SK-N-SH (cell line): ENCODE data around the gene WWOX. TPM values are rescaled to one million over a fixed set of nuclear protein-coding genes. Genes with fewer than 3 reads are reported as not detected.

ENCODE experiments used
- CTCF ChIA-PET: fragments of 300-600, 350-600 bp; formaldehyde crosslinking; extraction: SDS; loops from one replicate; lab custom pipeline; 2021; lab: Yijun Ruan, JAX
- POLR2A ChIA-PET: fragments of 350-600 bp; sonication (Branson Sonifier 250); formaldehyde crosslinking; extraction: SDS; loops from one replicate; lab custom pipeline; 2020; ENCODE audit warnings: antibody characterized with exemption, inconsistent platforms; lab: Yijun Ruan, JAX
- DNase-seq: peaks from one replicate; pipeline ENCODE4 v3.0.0; 2012
- H2AFZ ChIP-seq: fragments of 200-600 bp; sonication (generic); 2 replicates; pipeline ENCODE4 v1.8.1; 2016; ENCODE audit warnings: antibody characterized with exemption, mild to moderate bottlenecking, low read depth
- H3F3A ChIP-seq: fragments of 200-600 bp; sonication (generic); replicated peaks from 2 replicates; pipeline ENCODE3; 2016; ENCODE audit warnings: antibody characterized with exemption, mild to moderate bottlenecking; ENCODE audit not compliant: insufficient read depth
- H3K27ac ChIP-seq, 2 experiments: fragments of 200-500 bp in 1 of 2; fragments of 200-600 bp in 1 of 2; sonication (Bioruptor generic) in 1 of 2; sonication (generic), shearing (Covaris generic) in 1 of 2; 2 replicates each; pipeline versions ENCODE4 v1.5.1 to v1.6.1; 2014 to 2016; ENCODE audit warnings: low read depth in 2 of 2, inconsistent platforms in 1 of 2, low read length in 1 of 2, mild to moderate bottlenecking in 1 of 2, mixed read lengths in 1 of 2
- H3K27me3 ChIP-seq: fragments of 200-600 bp; sonication (generic), shearing (Covaris generic); 2 replicates; pipeline ENCODE4 v1.6.1; 2016; ENCODE audit warnings: mixed run types; ENCODE audit not compliant: insufficient read depth
- H3K36me3 ChIP-seq, 2 experiments: fragments of 200-500 bp in 1 of 2; fragments of 200-600 bp in 1 of 2; sonication (Bioruptor generic) in 1 of 2; sonication (generic) in 1 of 2; replicated peaks in 1 of 2; 2 replicates each; pipeline versions ENCODE3 to v1.5.1; 2014 to 2016; ENCODE audit warnings: low read length in 1 of 2, mild to moderate bottlenecking in 1 of 2; ENCODE audit not compliant: insufficient read depth in 2 of 2, control insufficient read depth in 1 of 2
- H3K4me1 ChIP-seq, 2 experiments: fragments of 200-500 bp in 1 of 2; fragments of 200-600 bp in 1 of 2; sonication (Bioruptor generic) in 1 of 2; sonication (generic), shearing (Covaris generic) in 1 of 2; 2 replicates each; pipeline versions ENCODE4 v1.5.1 to v1.6.1; 2014 to 2016; ENCODE audit warnings: low read depth in 1 of 2, low read length in 1 of 2, mixed run types in 1 of 2; ENCODE audit not compliant: insufficient read depth in 2 of 2, control insufficient read depth in 1 of 2
- H3K4me2 ChIP-seq: fragments of 200-600 bp; sonication (generic), shearing (Covaris generic); 2 replicates; pipeline ENCODE4 v1.6.1; 2017; ENCODE audit warnings: mixed run types
- H3K4me3 ChIP-seq, 2 experiments: fragments of 200-500 bp in 1 of 2; fragments of 200-600 bp in 1 of 2; sonication (Bioruptor generic) in 1 of 2; sonication (generic), shearing (Covaris generic) in 1 of 2; 2 replicates each; pipeline versions ENCODE4 v1.5.1 to v1.8.1; 2014 to 2016; ENCODE audit warnings: low read depth in 2 of 2, inconsistent platforms in 1 of 2, low read length in 1 of 2, mild to moderate bottlenecking in 1 of 2, mixed read lengths in 1 of 2, moderate library complexity in 1 of 2
- H3K79me2 ChIP-seq: fragments of 200-600 bp; sonication (generic); 2 replicates; pipeline ENCODE4 v1.8.1; 2017; ENCODE audit warnings: mild to moderate bottlenecking; ENCODE audit not compliant: insufficient read depth
- H3K9ac ChIP-seq: fragments of 200-600 bp; sonication (generic); 2 replicates; pipeline ENCODE4 v1.6.1; 2017; ENCODE audit warnings: mixed run types
- H3K9me2 ChIP-seq: fragments of 200-600 bp; sonication (generic); 2 replicates; pipeline ENCODE4 v1.6.1; 2017; ENCODE audit warnings: mixed run types
- H3K9me3 ChIP-seq: fragments of 200-600 bp; sonication (generic); 2 replicates; pipeline ENCODE4 v1.6.1; 2017; ENCODE audit warnings: mixed run types, mild to moderate bottlenecking, moderate library complexity
- H4K20me1 ChIP-seq: fragments of 200-600 bp; sonication (generic); 2 replicates; pipeline ENCODE4 v1.6.1; 2017; ENCODE audit warnings: mild to moderate bottlenecking, mixed run types; ENCODE audit not compliant: insufficient read depth
- EP300 ChIP-seq, 2 experiments: IDR thresholded peaks; 2 replicates each; pipeline versions ENCODE4 v1.4.0 to v1.6.1; 2012; ENCODE audit warnings: borderline replicate concordance in 1 of 2, low read depth in 1 of 2, low read length in 1 of 2
- EZH2phosphoT487 ChIP-seq: fragments of 200-600 bp; sonication (generic); IDR thresholded peaks from 2 replicates; pipeline ENCODE4 v1.6.1; 2017; ENCODE audit warnings: low read depth, mixed run types, mild to moderate bottlenecking, antibody characterized with exemption, moderate library complexity, borderline replicate concordance
- NFIC ChIP-seq: IDR thresholded peaks from 2 replicates; pipeline ENCODE4 v1.4.0; 2012; ENCODE audit warnings: borderline replicate concordance
- NRF1 ChIP-seq: IDR thresholded peaks from 2 replicates; pipeline ENCODE4 v1.6.1; 2012; ENCODE audit warnings: low read depth, mild to moderate bottlenecking, low read length
- RCOR1 ChIP-seq: fragments of 150-350 bp; IDR thresholded peaks from 2 replicates; pipeline ENCODE4 v1.6.1; 2017; ENCODE audit warnings: antibody characterized with exemption, low read length
- RFX5 ChIP-seq: IDR thresholded peaks from 2 replicates; pipeline ENCODE4 v1.6.1; 2012; ENCODE audit warnings: mild to moderate bottlenecking, improper control_type of control experiment, low read length
- SMC3 ChIP-seq: IDR thresholded peaks from 2 replicates; pipeline ENCODE4 v1.6.1; 2012; ENCODE audit warnings: low read depth, low read length, improper control_type of control experiment
- TAF1 ChIP-seq: IDR thresholded peaks from 2 replicates; pipeline ENCODE4 v1.6.1; 2012; ENCODE audit warnings: low read depth, mild to moderate bottlenecking, low read length, moderate library complexity, borderline replicate concordance
- TEAD4 ChIP-seq: IDR thresholded peaks from 2 replicates; pipeline ENCODE4 v1.4.0; 2012; ENCODE audit warnings: mild to moderate bottlenecking, borderline replicate concordance; ENCODE audit not compliant: insufficient read depth
- YY1 ChIP-seq: IDR thresholded peaks from 2 replicates; pipeline ENCODE4 v1.4.0; 2012; ENCODE audit warnings: low read depth, mild to moderate bottlenecking
- WGBS: methylation state at CpG from one replicate; pipeline ENCODE4 v1.1.6; 2017; ENCODE audit warnings: low lambda C conversion rate; 5-methylcytosine and 5-hydroxymethylcytosine counted together
- polyA plus RNA-seq, 3 experiments: library from polyadenylated mRNA; depleted of rRNA; stranded (reverse); fragments of >200 nt; gene quantifications; 2 replicates each; pipeline ENCODE4 v1.2.3, GENCODE V29; 2012
- TF ChIP-seq, protein P1 (sequence below): IDR thresholded peaks from 2 replicates; pipeline ENCODE4 v1.4.0; 2012; ENCODE audit warnings: low read depth
- TF ChIP-seq, protein P2 (sequence below): IDR thresholded peaks from 2 replicates; pipeline ENCODE4 v1.4.0; 2012; ENCODE audit warnings: low read depth, borderline replicate concordance
- TF ChIP-seq, protein P3 (sequence below): fragments of 150-350 bp; IDR thresholded peaks from 2 replicates; pipeline ENCODE4 v1.6.1; 2017; ENCODE audit warnings: antibody characterized with exemption, low read length, low read depth, borderline replicate concordance

The WWOX gene
- polyA plus RNA-seq, 1 of the 3 experiments (the other 2 are of a cell fraction) = 10.8 TPM

DNA sequence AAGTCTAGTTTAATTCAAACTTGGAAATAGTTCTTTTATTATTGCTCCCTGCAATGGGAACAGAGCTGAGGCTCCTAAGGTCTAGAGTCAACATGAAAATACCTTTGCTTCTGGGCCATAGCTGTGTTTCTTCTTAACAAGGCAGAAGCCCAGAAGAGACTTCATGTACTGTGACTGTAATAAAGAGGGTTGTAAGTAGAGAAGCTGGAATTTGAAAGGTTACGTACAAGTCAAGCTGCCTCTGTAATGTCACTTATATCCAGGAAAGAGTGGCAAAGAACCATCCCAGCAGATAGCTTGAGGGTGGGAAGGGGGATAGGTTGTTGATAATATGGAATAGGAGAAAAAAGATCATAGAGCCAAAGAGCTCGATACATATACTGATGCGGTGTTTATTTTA, 248.6 kb downstream of the WWOX start:
- Histone ChIP-seq H3K79me2 (no peaks in the 10 kb centered on the region), H3K9me2 (no peaks in the 10 kb centered on the region), H3K4me3 (no peak overlapping the region), H3K9ac (no peak overlapping the region), H3K27ac (no peak overlapping the region), H3K36me3 (no peaks in the 10 kb centered on the region), H3K27me3 (no peaks in the 10 kb centered on the region), H3K9me3 (no peaks in the 10 kb centered on the region; the same call in 1 of the 2 replicates), H3K4me1 (no peaks in the 10 kb centered on the region), H2AFZ (no peak overlapping the region), H3K4me2 (no peak overlapping the region), H3F3A (no peaks in the 10 kb centered on the region), H4K20me1 (no peaks in the 10 kb centered on the region)
- CTCF ChIA-PET = no interaction called here
- TF ChIP-seq, protein P1, sequence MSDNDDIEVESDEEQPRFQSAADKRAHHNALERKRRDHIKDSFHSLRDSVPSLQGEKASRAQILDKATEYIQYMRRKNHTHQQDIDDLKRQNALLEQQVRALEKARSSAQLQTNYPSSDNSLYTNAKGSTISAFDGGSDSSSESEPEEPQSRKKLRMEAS = no peak
- TF ChIP-seq, protein P2, sequence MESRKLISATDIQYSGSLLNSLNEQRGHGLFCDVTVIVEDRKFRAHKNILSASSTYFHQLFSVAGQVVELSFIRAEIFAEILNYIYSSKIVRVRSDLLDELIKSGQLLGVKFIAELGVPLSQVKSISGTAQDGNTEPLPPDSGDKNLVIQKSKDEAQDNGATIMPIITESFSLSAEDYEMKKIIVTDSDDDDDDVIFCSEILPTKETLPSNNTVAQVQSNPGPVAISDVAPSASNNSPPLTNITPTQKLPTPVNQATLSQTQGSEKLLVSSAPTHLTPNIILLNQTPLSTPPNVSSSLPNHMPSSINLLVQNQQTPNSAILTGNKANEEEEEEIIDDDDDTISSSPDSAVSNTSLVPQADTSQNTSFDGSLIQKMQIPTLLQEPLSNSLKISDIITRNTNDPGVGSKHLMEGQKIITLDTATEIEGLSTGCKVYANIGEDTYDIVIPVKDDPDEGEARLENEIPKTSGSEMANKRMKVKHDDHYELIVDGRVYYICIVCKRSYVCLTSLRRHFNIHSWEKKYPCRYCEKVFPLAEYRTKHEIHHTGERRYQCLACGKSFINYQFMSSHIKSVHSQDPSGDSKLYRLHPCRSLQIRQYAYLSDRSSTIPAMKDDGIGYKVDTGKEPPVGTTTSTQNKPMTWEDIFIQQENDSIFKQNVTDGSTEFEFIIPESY = no peak
- TF ChIP-seq TEAD4 (no peak), EP300 (IDR thresholded peaks at IDR 0.05; ENCODE audit: borderline replicate concordance in 1 of 2, low read depth in 1 of 2, low read length in 1 of 2) (no peak), YY1 (no peak), NRF1 (no peak)
- TF ChIP-seq, protein P3, sequence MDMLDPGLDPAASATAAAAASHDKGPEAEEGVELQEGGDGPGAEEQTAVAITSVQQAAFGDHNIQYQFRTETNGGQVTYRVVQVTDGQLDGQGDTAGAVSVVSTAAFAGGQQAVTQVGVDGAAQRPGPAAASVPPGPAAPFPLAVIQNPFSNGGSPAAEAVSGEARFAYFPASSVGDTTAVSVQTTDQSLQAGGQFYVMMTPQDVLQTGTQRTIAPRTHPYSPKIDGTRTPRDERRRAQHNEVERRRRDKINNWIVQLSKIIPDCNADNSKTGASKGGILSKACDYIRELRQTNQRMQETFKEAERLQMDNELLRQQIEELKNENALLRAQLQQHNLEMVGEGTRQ = no peak
- WGBS = 86% methylated on average over 3 of the region's 3 CpGs
- POLR2A ChIA-PET = no interaction called here
- DNase-seq = no peak

DNA sequence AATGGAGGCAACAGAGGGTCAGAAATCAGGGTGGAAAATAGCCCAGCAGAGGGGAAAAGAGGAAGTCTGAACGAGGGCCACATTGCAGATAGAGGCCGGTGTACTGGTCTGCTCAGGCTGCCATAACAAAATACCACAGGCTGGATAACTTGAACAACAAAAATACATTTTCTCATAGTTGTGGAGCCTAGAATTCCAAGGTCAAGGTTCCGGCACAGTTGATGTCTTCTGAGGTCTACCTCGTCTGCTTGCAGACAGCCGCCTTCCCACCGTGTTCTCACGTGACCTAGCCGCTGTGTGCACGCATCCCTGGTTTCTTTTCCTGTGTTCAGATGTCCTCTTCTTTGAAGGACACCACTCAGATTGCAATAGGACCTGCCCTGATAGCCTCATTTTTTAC, 249.4 kb downstream of the WWOX start:
- Histone ChIP-seq H3F3A (no peaks in the 10 kb centered on the region), H2AFZ (no peak overlapping the region), H3K4me1 (no peaks in the 10 kb centered on the region), H3K9ac (no peak overlapping the region), H3K9me3 (no peaks in the 10 kb centered on the region; the same call in 1 of the 2 replicates), H3K79me2 (no peaks in the 10 kb centered on the region), H4K20me1 (no peaks in the 10 kb centered on the region), H3K4me2 (no peak overlapping the region), H3K36me3 (no peaks in the 10 kb centered on the region), H3K27ac (no peak overlapping the region), H3K27me3 (no peaks in the 10 kb centered on the region), H3K4me3 (no peak overlapping the region), H3K9me2 (no peaks in the 10 kb centered on the region)
- ChIA-PET CTCF (no interaction called here), POLR2A (no interaction called here)
- DNase-seq = no peak
- 89% methylated on average over 8 of the region's 9 CpGs for WGBS
- TF ChIP-seq RFX5 (no peak), TAF1 (no peak), SMC3 (no peak), NRF1 (no peak), EZH2phosphoT487 (no peak), TEAD4 (no peak), RCOR1 (no peak), NFIC (no peak)
- TF ChIP-seq, all 33 proteins: peak for 0
